ENCODE measurements around the gene ATP8A2. TPM values are rescaled to one million over a fixed set of nuclear protein-coding genes. Genes with fewer than 3 reads are reported as not detected.

ATP8A2 gene
- total and polyA plus RNA-seq, 2 of the 4 experiments (the other 2 are of a cell fraction) = 0.02 to 0.18 TPM

DNA sequence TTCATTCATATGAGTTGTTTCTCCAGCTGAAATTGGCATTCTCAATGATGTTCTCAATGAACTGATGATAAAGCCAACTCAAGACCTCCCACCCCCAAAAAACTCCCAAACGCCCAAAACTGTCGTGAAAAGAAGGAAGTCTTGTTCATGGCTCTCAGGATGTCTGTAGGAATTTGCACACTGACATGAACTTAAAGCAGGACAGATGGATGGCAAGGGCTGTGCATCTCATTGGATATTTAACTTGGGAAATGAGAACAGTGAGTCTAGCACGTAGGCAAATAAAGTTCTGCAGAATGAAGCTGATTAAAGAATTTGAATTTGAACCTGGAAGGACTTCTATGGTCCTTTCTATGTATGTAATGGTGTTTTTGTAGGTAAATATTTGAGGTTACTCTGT, 374.4 kb downstream of the ATP8A2 start:
- dilution Hi-C loops (cut with HindIII; ENCODE audit: low sequenced_read_pairs, unreplicated experiment) = no loop called here

More for the DNA sequence above, 374.4 kb downstream of the ATP8A2 start:
- CTCF ChIA-PET = no interaction called here
- Histone ChIP-seq H3K27me3 (ENCODE audit: control insufficient read depth, insufficient read depth, low read length) (no peaks in the 10 kb centered on the region), H2BK5ac (ENCODE audit: low read depth, low read length, poor library complexity, severe bottlenecking) (no peak overlapping the region), H4K91ac (ENCODE audit: insufficient read depth, low read depth, low read length) (no peak overlapping the region), H4K5ac (ENCODE audit: low read depth, low read length) (no peak overlapping the region), H2BK20ac (ENCODE audit: low read depth, low read length) (no peak overlapping the region), H3K36me3 (ENCODE audit: control insufficient read depth, insufficient read depth, low read length) (no peaks in the 10 kb centered on the region), H2BK15ac (ENCODE audit: low read depth, low read length) (no peak overlapping the region), H3K4ac (ENCODE audit: low read depth, low read length) (no peak overlapping the region), H3K56ac (ENCODE audit: extremely low read depth, insufficient read depth, low read length) (no peak overlapping the region), H3K4me3 (ENCODE audit: insufficient read depth, low read depth, low read length) (no peak overlapping the region), H3K18ac (ENCODE audit: low read depth, low read length) (no peak overlapping the region), H2BK120ac (ENCODE audit: low read depth, low read length) (no peak overlapping the region), H2AK9ac (replicated peaks; ENCODE audit: low read depth, low read length, poor library complexity) (no peak overlapping the region), H3K23ac (ENCODE audit: low read depth, low read length) (no peak overlapping the region), H2AK5ac (ENCODE audit: low read depth, low read length) (no peak overlapping the region), H3K27ac (ENCODE audit: insufficient read depth, low read length) (no peak overlapping the region), H2AFZ (replicated peaks; ENCODE audit: low read length, poor library complexity) (no peak overlapping the region), H3K9me1 (ENCODE audit: insufficient read depth, low read length) (no peaks in the 10 kb centered on the region), H4K8ac (ENCODE audit: low read depth in 2 of 2, low read length in 2 of 2) (no peak overlapping the region), H3K9me3 (ENCODE audit: control insufficient read depth, insufficient read depth, low read length) (no peaks in the 10 kb centered on the region; the same call in 1 of the 2 replicates), H4K20me1 (ENCODE audit: insufficient read depth, low read length) (no peaks in the 10 kb centered on the region), H3K79me1 (ENCODE audit: low read depth in 1 of 2, low read length in 2 of 2) (no peaks in the 10 kb centered on the region), H3K9ac (ENCODE audit: low read depth, low read length) (no peak overlapping the region), H3K4me2 (ENCODE audit: low read depth, low read length) (no peak overlapping the region), H3K4me1 (ENCODE audit: control insufficient read depth, insufficient read depth, low read length) (no peaks in the 10 kb centered on the region), H3K14ac (replicated peaks; ENCODE audit: low read depth, low read length) (no peak overlapping the region)
- BruUV-seq (replicated peaks) = no TSS peak
- no peak for TF ChIP-seq CEBPB (IDR thresholded peaks at IDR 0.05; ENCODE audit: low read depth, low read length)
- no peak for TF ChIP-seq BHLHE40 (IDR thresholded peaks at IDR 0.05; ENCODE audit: low read depth, low read length)
- TF ChIP-seq MAFK (IDR thresholded peaks at IDR 0.05; ENCODE audit: low read depth, low read length) = no peak
- no peak for TF ChIP-seq USF2 (IDR thresholded peaks at IDR 0.05; ENCODE audit: low read depth, low read length)
- TF ChIP-seq RAD21 (IDR thresholded peaks at IDR 0.05; ENCODE audit: low read length) = no peak
- no peak for TF ChIP-seq MXI1 (IDR thresholded peaks at IDR 0.05; ENCODE audit: borderline replicate concordance, low read depth, low read length)
- no peak for TF ChIP-seq MAZ (IDR thresholded peaks at IDR 0.05; ENCODE audit: borderline replicate concordance, low read depth, low read length)
- TF ChIP-seq RFX5 (IDR thresholded peaks at IDR 0.05; ENCODE audit: low read depth, low read length) = no peak
- no peak for TF ChIP-seq ELK1 (IDR thresholded peaks at IDR 0.05; ENCODE audit: borderline replicate concordance, low read depth, low read length)
- TF ChIP-seq RCOR1 (IDR thresholded peaks at IDR 0.05; ENCODE audit: insufficient replicate concordance, low read length) = no peak
- TF ChIP-seq, protein P1, sequence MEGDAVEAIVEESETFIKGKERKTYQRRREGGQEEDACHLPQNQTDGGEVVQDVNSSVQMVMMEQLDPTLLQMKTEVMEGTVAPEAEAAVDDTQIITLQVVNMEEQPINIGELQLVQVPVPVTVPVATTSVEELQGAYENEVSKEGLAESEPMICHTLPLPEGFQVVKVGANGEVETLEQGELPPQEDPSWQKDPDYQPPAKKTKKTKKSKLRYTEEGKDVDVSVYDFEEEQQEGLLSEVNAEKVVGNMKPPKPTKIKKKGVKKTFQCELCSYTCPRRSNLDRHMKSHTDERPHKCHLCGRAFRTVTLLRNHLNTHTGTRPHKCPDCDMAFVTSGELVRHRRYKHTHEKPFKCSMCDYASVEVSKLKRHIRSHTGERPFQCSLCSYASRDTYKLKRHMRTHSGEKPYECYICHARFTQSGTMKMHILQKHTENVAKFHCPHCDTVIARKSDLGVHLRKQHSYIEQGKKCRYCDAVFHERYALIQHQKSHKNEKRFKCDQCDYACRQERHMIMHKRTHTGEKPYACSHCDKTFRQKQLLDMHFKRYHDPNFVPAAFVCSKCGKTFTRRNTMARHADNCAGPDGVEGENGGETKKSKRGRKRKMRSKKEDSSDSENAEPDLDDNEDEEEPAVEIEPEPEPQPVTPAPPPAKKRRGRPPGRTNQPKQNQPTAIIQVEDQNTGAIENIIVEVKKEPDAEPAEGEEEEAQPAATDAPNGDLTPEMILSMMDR (conservative IDR thresholded peaks at IDR 0.05; ENCODE audit: low read depth, low read length) = no peak
- no peak for TF ChIP-seq FOS (IDR thresholded peaks at IDR 0.05; ENCODE audit: low read depth, low read length)
- TF ChIP-seq POLR2A (IDR thresholded peaks at IDR 0.05; ENCODE audit: low read depth, low read length) = no peak
- TF ChIP-seq SMC3 (IDR thresholded peaks at IDR 0.05; ENCODE audit: low read depth, low read length) = no peak
- no peak for TF ChIP-seq NFE2L2 (IDR thresholded peaks at IDR 0.05; ENCODE audit: low read depth, low read length)
- TF ChIP-seq CHD1 (IDR thresholded peaks at IDR 0.05; ENCODE audit: low read depth, low read length) = no peak
- intact Hi-C loops (cut with micrococcal nuclease) (no loop called here), in situ Hi-C loops (cut with MboI; ENCODE audit: low sequenced_read_pairs) (no loop called here)
- POLR2A ChIA-PET (ENCODE audit: unreplicated experiment) = no interaction called here
- WGBS, 2 experiments (ENCODE audit: extremely low coverage in 2 of 2, insufficient read length in 1 of 2) = 40% methylated on average over 1 of the region's 3 CpGs; no CpG with 5 or more reads in 1 of the 2 experiments
- no peak for ATAC-seq (ENCODE audit: low read depth)
- no peak for DNase-seq
